ENCODE measurements around the gene ULK4.

DNA sequence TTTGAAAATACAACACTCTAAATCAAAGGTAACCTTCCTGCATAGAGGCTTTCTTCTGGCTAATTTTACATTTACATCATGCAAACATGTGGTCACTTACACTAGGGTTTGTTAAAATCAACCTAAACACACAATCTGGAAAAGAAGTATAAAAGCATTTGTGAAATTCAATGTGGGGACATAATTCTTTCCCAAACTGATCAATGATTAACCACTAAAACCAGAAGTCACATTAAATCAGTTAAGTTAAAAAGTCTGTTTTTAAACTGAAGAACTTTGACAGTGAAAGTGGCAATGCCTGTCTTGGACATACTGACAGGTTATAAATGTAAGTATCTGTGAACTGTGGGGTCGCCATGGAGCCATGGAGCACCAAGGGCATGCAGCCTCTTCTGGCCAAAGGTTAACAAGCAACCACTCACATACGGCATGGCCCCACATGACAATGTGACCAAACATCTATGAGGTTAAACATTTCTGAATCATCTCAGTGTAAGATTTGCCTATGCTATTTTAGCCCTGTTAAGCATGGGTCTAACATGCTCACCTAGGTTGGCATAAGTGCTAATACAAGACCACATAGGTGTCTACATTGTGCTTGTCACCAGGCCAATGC lies 484.4 kb downstream of the ULK4 start:
- no peak for TF ChIP-seq FOXA1 (IDR thresholded peaks at IDR 0.05)
- no peak for TF ChIP-seq HDGF (IDR thresholded peaks at IDR 0.05; ENCODE audit: borderline replicate concordance)
- no peak for TF ChIP-seq FOXM1 (IDR thresholded peaks at IDR 0.05; ENCODE audit: borderline replicate concordance)
- no peak for TF ChIP-seq SP1 (IDR thresholded peaks at IDR 0.05)
- no peak for TF ChIP-seq BHLHE40 (IDR thresholded peaks at IDR 0.05; ENCODE audit: borderline replicate concordance)
- TF ChIP-seq ZNF384 (IDR thresholded peaks at IDR 0.05) = no peak
